AG20443 (cell line): Measurements from ENCODE around the gene EFR3B.

Experiments
- DNase-seq: peaks from one replicate; pipeline ENCODE4 v3.0.0; 2012; ENCODE audit warnings: low spot score, mixed read lengths

EFR3B gene

GRCh38 chr2:25187729-25188350 lies 146.0 kb downstream of the EFR3B start:
- DNase-seq: no peak

GRCh38 chr2:25188405-25188804 lies 146.5 kb downstream of the EFR3B start:
- no peak for DNase-seq

- DNase-seq: no peak
Observed at GRCh38 chr2:25190536-25190935, 148.7 kb downstream of the EFR3B start.

- DNase-seq: no peak
Observed at GRCh38 chr2:25194576-25195122, 152.8 kb downstream of the EFR3B start.

- DNase-seq: peak; percentile 66
Observed at GRCh38 chr2:25197336-25198208, 155.7 kb downstream of the EFR3B start.

GRCh38 chr2:25198209-25198525 lies 156.3 kb downstream of the EFR3B start:
- no peak for DNase-seq

GRCh38 chr2:25198576-25198975 lies 156.7 kb downstream of the EFR3B start:
- DNase-seq: no peak

- DNase-seq: peak; percentile 38
Observed at GRCh38 chr2:25201265-25201664, 159.4 kb downstream of the EFR3B start.

- DNase-seq: no peak
Observed at GRCh38 chr2:25201794-25202193, 159.9 kb downstream of the EFR3B start.

- no peak for DNase-seq
Observed at GRCh38 chr2:25202275-25202674, 160.4 kb downstream of the EFR3B start.

- peak; percentile 49 for DNase-seq
Observed at GRCh38 chr2:25204190-25204838, 162.4 kb downstream of the EFR3B start.

GRCh38 chr2:25207078-25207545 lies 165.2 kb downstream of the EFR3B start:
- no peak for DNase-seq
